ENCODE data around the gene ELP2. TPM values are rescaled to one million over a fixed set of nuclear protein-coding genes. Genes with fewer than 3 reads are reported as not detected.

The ELP2 gene
- total and polyA plus RNA-seq, 2 of the 8 experiments (the other 6 are each of a cell fraction or from before 2014, with no cell fraction given) = 55.8 to 165 TPM

DNA sequence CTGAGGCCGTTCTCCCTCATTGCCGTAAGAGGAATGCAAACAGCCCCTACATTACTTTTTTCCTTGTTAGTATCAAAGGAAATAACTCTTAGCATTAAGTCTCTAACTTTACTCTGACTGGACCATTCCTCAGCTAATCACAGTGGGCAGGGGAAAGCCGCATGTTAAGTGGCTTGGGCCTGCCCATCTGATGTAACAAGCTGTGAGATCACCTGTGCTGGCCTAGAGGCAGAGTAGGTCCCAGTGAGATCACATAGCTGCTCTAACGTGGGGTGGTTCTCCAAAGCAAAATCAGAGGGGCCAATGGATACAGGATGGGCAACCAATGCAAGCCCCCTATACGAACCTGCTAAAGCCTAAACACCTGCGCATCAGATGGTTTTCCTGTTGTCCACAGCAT lies 51.7 kb downstream of the ELP2 start:
- Histone ChIP-seq H3K9ac (replicated peaks in 1 of 4; ENCODE audit: extremely low read depth in 1 of 4, low read depth in 3 of 4, low read length in 3 of 4) (no peak overlapping the region), H3K14ac (ENCODE audit: insufficient read length) (no peak overlapping the region), H3K36me3 (ENCODE audit: control insufficient read depth in 2 of 4, insufficient read depth in 4 of 4, low read length in 3 of 4) (peaks cover 0 to 8% (median 1%) of the 10 kb centered on the region in 4 experiments; a peak in 4 of 8 replicates), H2AFZ (ENCODE audit: low read length) (no peak overlapping the region), H3K4me2 (ENCODE audit: insufficient read depth in 1 of 2, low read depth in 2 of 2, low read length in 2 of 2) (no peak overlapping the region), H2BK120ac (replicated peaks; ENCODE audit: low read depth, low read length) (no peak overlapping the region), H2BK5ac (ENCODE audit: low read depth, low read length) (no peak overlapping the region), H4K91ac (replicated peaks; ENCODE audit: insufficient read length, low read length) (no peak overlapping the region), H3K4me3 (ENCODE audit: extremely low read depth in 1 of 4, insufficient read depth in 2 of 4, low read depth in 3 of 4, low read length in 4 of 4) (no peak overlapping the region), H4K20me1 (replicated peaks in 1 of 2; ENCODE audit: control insufficient read depth in 1 of 2, insufficient read depth in 2 of 2, low read length in 2 of 2) (peaks cover 0 to 2% of the 10 kb centered on the region in 2 experiments), H3K9me3 (ENCODE audit: insufficient read depth in 2 of 2, low read depth in 1 of 2, low read length in 1 of 2) (no peaks in the 10 kb centered on the region), H3K79me1 (ENCODE audit: low read depth, low read length) (no peaks in the 10 kb centered on the region), H3K56ac (replicated peaks; ENCODE audit: insufficient read length, low read depth, low read length) (no peak overlapping the region), H4K8ac (ENCODE audit: extremely low read depth, insufficient read depth, low read length) (no peak overlapping the region), H3K23ac (ENCODE audit: insufficient read length) (no peak overlapping the region), H3K27ac (ENCODE audit: low read depth, low read length) (no peak overlapping the region), H3K23me2 (ENCODE audit: low read depth, low read length) (peaks cover 1% of the 10 kb centered on the region; the same call in 1 of the 2 replicates), H2BK20ac (ENCODE audit: low read length) (no peak overlapping the region), H3K18ac (ENCODE audit: extremely low read depth, low read length) (no peak overlapping the region), H3K4me1 (replicated peaks in 1 of 4; ENCODE audit: control insufficient read depth in 3 of 4, insufficient read depth in 4 of 4, low read length in 3 of 4) (peaks cover 0 to 5% (median 4%) of the 10 kb centered on the region in 4 experiments; a peak in 6 of 7 replicates), H3K4ac (replicated peaks; ENCODE audit: insufficient read length, low read depth, low read length) (no peak overlapping the region), H2BK12ac (ENCODE audit: low read depth, low read length) (no peak overlapping the region), H3K79me2 (ENCODE audit: control insufficient read depth in 1 of 2, insufficient read depth in 2 of 2, low read length in 2 of 2) (no peaks in the 10 kb centered on the region), H3K27me3 (replicated peaks in 1 of 4; ENCODE audit: control insufficient read depth in 3 of 4, extremely low read depth in 1 of 4, insufficient read depth in 3 of 4, low read length in 3 of 4) (peaks cover 0 to 12% (median 9%) of the 10 kb centered on the region in 4 experiments; a peak in 6 of 7 replicates), H2BK15ac (ENCODE audit: low read length) (no peak overlapping the region), H2AK5ac (ENCODE audit: low read depth, low read length) (no peak overlapping the region), H4K5ac (ENCODE audit: insufficient read length, low read depth, low read length) (no peak overlapping the region)
- ChIA-PET CTCF (ENCODE audit: partially characterized antibody) (interaction anchor here (0.7 to 2.5 kb wide), 3 partner anchors 17 to 102 kb away, joined by 3 to 11 read pairs (median 3); no protein-coding TSS in a partner anchor), POLR2A (ENCODE audit: partially characterized antibody) (interaction anchor here (0.6 to 1.5 kb wide), 6 partner anchors 10 to 103 kb away, joined by 3 to 6 read pairs (median 4); no protein-coding TSS in a partner anchor)
- TF ChIP-seq, protein P1, sequence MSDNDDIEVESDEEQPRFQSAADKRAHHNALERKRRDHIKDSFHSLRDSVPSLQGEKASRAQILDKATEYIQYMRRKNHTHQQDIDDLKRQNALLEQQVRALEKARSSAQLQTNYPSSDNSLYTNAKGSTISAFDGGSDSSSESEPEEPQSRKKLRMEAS (IDR thresholded peaks at IDR 0.05) = no peak
- TF ChIP-seq TAF7 (optimal IDR thresholded peaks at IDR 0.05; ENCODE audit: borderline replicate concordance, low read depth, low read length) (no peak), NRF1 (IDR thresholded peaks at IDR 0.05; ENCODE audit: low read depth, low read length) (no peak)
- WGBS, 2 experiments (ENCODE audit: extremely low coverage in 1 of 2, insufficient coverage in 1 of 2, insufficient read length in 1 of 2, insufficient replicate concordance in 2 of 2, low coverage in 1 of 2, low lambda C conversion rate in 2 of 2, missing lambda C conversion rate in 1 of 2) = 80% methylated on average over 6 of the region's 6 CpGs; no CpG with 5 or more reads in 1 of the 2 experiments
- DNase-seq (ENCODE audit: low read depth in 1 of 2, low spot score in 2 of 2) (no peak), FAIRE-seq (no peak)
